ENCODE measurements around the gene PTTG1IP.

The PTTG1IP gene

GRCh38 chr21:44894687-44895302 is 21.3 kb upstream of the PTTG1IP start:
- DNase-seq, result no peak

GRCh38 chr21:44893948-44894656 is 20.6 kb upstream of the PTTG1IP start:
- DNase-seq, result no peak

- DNase-seq, result no peak
These were observed 19.7 kb upstream of the PTTG1IP start for GRCh38 chr21:44893278-44893556.

DNA sequence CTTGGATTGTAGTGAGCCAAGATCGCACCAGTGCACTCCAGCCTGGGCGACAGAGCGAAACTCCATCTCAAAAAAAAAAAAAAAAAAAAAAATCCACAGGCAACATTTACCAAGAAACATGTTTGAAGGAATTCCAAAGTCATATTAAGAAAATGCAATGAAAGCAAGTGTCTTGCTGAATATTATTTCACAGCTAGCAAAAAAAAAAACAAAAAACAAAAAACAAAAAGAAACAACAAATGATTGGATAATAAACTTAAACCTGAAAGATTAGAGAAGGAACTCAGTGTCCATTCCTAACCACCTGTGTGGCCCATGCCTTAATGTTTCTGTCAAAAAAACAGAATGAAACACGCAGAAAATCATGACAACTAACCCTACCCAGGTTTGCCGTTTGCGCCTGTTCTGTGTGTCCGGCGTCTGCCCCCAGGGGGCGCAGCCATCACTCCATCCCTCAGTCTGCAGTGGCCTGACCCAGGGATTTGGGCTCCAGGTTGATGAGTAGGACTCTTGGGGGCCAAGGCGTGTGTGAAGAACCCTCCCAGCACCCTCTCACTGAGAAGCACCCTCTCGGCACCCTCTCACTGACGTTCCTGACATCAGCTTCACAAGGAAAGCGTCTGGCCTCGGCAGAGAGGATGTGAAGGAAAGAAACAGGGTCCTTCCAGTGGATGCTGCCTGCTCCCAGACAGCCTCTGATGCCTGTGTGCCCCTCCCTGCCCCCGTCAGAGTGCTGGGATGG is 19.2 kb upstream of the PTTG1IP start:
- DNase-seq, result peak; percentile 60 to 68

GRCh38 chr21:44892095-44892494 is 18.6 kb upstream of the PTTG1IP start:
- DNase-seq, result no peak

GRCh38 chr21:44891631-44892031 is 18.1 kb upstream of the PTTG1IP start:
- DNase-seq, result no peak

- DNase-seq, result no peak
These were observed 17.6 kb upstream of the PTTG1IP start for GRCh38 chr21:44890961-44891541.

GRCh38 chr21:44890338-44890931 is 16.9 kb upstream of the PTTG1IP start:
- no peak for DNase-seq

DNA sequence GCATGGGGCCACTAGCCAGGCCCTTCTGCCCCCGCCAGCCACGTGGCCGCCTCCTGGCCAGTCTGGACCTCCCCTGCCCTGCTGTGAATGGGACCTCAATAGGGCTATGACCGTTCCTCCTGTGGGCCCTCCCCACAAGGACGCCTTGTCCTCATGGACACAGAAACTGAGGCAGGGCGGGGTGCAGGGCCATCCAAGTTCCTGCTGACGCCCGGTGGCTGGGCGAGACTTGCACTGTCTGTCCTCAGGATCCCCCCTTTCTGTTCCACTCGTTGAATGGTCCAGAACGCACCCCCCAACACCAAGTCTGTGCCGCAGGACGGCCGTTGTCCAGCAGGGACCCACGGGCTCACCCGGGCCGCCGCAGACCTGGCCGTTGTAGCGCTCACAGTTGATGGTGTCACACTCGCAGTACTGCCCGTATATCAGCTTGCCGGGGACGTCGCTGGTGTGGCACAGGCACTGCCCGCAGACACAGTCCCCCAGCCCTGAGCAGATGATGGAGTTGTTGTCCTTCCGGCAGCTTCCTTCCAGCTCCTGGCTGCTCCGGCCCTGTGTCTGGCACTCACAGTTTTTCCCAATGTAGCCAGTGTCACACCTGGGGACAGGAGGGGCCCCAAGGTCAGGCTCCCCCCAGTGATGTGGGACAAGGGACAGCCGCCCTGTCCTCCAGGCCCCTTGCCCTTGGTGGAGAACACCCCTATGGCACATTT is 16.3 kb upstream of the PTTG1IP start:
- DNase-seq, result no peak

DNA sequence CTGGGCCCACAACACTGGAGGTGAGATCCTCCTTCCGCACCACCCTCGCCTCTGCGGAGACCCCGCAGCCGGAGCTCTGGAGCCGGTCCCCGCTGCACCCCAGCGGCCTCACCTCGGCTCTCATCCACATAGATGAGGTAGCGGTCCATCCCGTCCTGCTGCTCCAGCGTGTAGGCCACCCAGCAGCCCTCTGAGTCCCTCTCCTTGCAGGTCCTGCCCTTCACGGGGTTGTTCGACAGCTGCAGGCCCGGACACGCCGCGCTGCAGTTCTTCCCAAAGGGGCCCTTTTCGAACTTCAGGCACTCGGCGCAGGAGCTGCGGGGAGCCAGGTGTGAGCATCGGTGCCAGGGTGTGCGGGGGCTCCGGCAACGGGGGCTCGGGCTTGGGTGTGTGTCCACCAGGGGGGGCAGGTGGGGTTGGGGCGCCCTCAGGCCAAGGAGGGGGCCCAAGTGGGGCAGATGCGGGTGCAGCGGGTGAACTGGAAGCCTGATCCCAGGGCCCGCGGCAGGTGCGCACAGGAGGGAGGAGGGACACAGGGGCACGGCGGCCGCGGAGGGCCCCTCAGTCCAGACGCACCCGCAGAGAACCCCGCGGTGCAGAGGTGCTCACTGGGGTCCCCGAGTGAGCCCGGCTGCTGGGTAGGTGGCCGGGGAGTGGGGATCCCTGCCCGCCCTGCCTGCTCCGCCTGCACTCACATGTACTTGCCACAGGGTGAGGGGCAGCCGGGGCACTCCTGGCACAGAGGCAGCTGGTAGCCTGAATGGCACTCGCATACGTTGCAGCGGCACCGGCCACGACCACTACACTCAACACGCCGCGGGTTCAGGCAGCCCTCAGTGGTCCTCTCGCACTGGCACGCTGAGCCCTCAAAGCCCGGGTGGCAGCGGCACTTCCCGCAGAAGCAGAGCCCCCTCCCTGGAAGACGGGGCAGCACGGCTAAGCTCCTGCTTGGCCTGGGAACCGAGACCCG is 15.4 kb upstream of the PTTG1IP start:
- no peak for DNase-seq

- DNase-seq, result no peak
These were observed 14.5 kb upstream of the PTTG1IP start for GRCh38 chr21:44887807-44888580.

DNA sequence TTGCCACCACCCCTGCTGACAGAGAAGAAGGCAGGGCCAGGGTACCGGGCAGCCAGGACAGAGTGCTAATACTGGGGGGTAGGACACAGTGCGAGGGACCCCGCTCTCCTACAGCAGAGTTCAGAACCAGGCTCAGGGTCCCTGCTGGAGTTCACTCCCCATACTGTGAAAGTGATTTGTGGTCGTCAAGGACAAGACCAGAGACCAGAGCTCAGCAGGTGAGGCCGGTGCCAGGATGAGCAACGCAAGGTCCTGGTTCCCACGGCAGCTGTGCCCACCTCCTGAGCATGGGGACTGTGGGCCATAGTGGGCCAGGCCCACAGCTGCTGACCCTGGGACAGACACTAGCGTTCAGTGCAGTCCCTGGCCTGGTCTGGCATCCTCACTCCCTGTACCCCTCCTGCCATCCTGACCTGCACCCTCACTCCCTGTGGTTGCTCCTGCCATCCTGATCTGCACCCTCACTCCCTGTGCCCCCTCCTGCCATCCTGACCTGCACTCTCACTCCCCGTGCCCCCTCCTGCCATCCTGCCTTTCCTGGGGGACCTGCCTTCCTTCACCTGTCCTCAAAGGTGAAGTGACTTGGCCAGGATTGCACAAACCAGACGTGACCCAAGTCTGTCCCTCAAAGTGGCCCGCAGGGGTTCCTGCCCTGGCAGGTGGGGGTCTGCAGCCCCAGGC is 13.8 kb upstream of the PTTG1IP start:
- DNase-seq, result no peak

GRCh38 chr21:44886113-44887075 is 12.9 kb upstream of the PTTG1IP start:
- no peak for DNase-seq

DNA sequence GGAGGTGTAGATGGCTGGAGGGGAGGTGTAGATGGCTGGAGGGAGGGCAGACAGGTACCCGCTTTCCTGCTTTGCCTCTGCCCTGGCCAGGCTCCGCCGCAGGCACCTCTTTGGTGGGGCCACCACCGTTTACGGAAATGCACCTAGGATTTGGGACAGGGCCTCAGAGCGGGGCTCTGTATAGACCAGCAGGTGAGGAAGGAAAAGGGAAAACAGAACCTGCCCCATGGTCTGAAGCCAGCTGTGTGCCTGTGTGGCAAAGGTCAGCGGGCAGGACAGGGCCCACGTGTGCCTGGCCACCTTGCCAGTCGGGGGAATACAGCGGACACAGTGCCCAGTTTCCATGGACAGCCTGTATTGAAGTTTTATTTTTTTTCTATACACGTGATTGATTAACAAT is 12.1 kb upstream of the PTTG1IP start:
- DNase-seq, result no peak

DNA sequence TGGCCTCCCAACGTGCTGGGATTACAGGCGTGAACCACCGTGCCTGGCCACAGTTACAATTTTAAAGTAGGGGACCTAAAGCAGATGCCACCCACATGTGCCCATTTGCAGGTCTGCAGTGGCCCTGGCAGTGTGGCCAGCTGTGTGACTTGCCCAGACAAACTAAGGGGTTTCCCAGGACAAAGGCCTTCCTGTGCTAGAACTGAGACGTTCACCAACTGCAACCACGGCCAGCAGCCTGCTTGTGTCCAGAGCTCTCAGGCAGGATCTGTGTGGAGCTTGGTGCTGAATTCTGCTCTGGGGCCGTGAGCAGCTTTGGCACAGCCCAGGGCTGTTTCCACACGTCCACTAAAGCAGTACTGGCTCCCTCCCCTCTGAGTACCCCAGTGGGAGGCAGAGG is 10.6 kb upstream of the PTTG1IP start:
- no peak for DNase-seq

DNA sequence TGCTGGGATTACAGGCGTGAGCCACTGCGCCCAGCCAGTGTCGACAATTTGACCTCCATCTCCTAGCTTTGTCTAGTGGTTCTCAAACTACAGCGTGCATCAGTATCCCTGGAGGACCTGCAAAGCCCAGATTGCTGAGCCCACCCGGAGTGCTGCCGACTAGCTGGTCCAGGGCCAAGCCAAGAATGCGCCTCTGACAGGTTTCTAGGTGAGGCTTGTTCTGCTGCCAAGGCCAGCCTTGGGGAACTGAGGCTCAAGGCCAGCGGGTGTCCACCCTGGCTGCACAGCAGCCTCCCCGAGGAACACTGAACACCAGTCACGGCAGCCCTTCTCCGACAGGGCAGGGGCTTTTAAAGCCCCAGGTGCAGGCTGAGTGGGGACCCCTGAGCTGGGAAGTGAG is 9.8 kb upstream of the PTTG1IP start:
- no peak for DNase-seq

DNA sequence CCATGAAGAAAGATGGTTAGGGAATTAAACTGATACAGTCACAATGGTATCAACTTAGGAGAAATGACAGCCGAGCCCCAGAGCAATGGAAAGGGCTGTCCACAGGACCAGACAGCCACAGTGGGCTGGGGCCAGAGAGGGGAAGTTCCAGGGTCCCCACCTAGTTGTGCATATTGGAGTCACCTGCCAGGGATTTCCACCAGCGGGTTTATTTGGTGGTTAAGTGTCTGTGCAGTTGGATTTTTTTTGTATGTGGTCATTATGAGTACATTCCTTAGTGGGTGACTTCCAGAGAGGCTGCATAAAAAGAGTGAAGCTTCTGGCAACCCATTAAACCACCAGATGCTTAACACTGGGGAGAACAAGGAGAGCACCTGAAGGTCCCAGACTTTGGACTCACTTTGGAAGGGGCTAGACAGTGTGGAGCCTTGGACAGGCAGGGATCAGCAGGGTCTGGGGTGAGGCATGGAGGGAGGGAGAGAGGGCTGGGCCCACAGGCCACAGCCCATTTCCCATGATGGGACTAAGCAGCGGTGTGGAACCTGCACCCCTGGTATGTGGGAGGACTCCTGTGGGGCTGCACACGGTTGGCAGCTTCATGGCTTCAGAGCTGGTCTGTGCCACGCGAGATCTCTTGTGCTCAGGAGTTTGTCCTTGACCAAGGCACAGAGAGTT is 7.8 kb upstream of the PTTG1IP start:
- DNase-seq, result no peak

DNA sequence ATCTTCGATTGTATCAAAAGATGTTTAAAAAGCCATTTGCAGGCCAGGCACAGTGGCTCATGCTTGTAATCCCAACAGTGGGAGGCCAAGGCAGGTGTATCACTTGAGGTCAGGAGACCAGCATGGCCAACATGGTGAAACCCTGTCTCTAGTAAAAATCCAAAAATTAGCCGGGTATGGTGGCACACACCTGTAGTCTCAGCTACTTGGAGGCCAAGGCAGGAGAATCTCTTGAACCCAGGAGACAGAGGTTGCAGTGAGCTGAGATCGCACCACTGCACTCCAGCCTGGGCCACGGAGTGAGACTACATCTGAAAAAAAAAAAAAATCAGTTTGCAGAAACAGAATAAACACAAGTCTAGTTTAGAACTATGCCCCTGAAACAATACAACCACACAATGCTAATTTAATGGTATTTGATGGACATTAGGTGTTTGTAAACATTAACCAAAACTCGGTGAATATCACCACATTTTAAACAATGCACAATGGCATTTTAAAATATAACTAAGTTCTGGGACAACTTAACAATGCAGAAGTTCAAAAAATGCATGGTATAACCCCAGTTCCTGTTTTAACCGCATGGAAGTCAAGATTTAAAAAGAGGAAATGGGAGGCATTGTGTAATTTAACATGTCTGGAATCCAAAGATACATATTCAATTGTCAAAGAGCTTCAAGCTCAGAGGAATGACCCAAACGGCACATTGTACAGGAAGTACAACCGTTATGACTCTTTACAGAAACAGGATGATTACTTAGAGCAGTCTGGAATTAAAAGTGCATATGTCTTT is 7.1 kb upstream of the PTTG1IP start:
- DNase-seq, result peak; percentile 97 to 98

Data from Kasumi-1 (cell line).